ENCODE results near the gene ORAI3. TPM values are rescaled to one million over a fixed set of nuclear protein-coding genes. Genes with fewer than 3 reads are reported as not detected.
A peak's percentile ranks its signal among the peaks of the same experiment; 100 is the strongest.

The ORAI3 gene
- total and polyA plus RNA-seq, 4 donors = 9.1 to 21.7 (median 16.3) TPM

DNA sequence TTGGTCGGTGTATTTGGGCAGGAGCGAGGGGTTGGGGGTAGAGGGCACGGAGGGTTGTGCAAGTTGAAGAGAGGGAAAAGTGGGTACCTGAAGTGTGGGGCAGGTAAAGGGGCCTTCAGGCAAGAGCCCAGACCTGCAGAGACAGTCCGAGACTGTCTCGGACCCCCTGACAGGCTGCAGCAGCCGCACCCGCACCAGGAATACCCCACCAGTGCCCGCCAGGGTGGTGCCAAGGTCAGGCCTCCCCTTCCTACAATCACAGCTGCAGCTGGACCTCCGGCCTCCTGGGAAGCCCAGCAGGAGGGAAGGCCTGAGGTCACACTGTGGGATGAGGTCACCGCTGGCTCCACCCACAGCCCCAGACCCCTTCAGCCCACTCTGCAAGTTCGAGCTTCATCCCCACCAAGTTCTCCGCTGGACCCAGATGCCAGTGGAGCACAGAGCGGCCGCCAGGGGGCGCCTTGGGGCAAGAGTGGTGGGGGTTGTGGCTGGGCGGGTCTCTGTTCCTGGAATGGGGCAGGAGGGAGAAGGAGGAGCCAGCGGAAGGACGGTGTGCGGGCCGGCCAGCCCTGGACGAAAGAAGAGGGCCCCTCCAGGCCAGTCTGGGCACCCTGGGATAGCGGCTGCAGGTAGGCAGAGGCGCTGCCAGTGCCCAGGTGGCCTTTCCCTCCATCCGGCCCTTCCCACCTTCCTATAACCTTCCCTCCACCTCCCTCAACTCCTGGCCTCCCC, 36.0 kb downstream of the ORAI3 start, which contains the start of gene HSD3B7:
HSD3B7 (plus strand) TSS at position 539 of the 732 bp plus-strand sequence. CDS start 452 bp downstream, outside the sequence.
- no peaks in the 10 kb centered on the region for H3K9me3 ChIP-seq (ENCODE audit: control insufficient read depth, low read length)
- H3K27me3 ChIP-seq (ENCODE audit: control insufficient read depth in 1 of 2, insufficient read depth in 2 of 2, low read length in 1 of 2) = no peaks in the 10 kb centered on the region
- 25 to 36% methylated on average over 16 to 24 of the region's 24 CpGs for WGBS, 2 donors
- ATAC-seq (ENCODE audit: low FRiP score) (peak; percentile 94), DNase-seq (peak; percentile 94 to 98)
- intact Hi-C loops (cut with DNase I) = loop anchor here (1.0 to 10.0 kb wide), 7 partner anchors 52 to 882 kb away; partner anchors contain the start of genes VKORC1 (in 1 of the 2), ZNF646 (in 1 of the 2), ZNF668 (in 1 of the 2) and ZNF843 (in 1 of the 2)
- H3K4me3 ChIP-seq (ENCODE audit: low read length in 2 of 2) = peak within 1 kb of the TSS in 1 of 2 donors; percentile 18
- no peak within 1 kb of the TSS for H3K27ac ChIP-seq (ENCODE audit: low read depth in 1 of 2, low read length in 2 of 2)
- no peaks in the 10 kb centered on the region for H3K4me1 ChIP-seq (ENCODE audit: control insufficient read depth in 1 of 2, insufficient read depth in 2 of 2, low read length in 2 of 2)
- peaks cover 0 to 4% of the 10 kb centered on the region in 2 donors for H3K36me3 ChIP-seq (ENCODE audit: control insufficient read depth in 1 of 2, insufficient read depth in 2 of 2, low read length in 1 of 2)

DNA sequence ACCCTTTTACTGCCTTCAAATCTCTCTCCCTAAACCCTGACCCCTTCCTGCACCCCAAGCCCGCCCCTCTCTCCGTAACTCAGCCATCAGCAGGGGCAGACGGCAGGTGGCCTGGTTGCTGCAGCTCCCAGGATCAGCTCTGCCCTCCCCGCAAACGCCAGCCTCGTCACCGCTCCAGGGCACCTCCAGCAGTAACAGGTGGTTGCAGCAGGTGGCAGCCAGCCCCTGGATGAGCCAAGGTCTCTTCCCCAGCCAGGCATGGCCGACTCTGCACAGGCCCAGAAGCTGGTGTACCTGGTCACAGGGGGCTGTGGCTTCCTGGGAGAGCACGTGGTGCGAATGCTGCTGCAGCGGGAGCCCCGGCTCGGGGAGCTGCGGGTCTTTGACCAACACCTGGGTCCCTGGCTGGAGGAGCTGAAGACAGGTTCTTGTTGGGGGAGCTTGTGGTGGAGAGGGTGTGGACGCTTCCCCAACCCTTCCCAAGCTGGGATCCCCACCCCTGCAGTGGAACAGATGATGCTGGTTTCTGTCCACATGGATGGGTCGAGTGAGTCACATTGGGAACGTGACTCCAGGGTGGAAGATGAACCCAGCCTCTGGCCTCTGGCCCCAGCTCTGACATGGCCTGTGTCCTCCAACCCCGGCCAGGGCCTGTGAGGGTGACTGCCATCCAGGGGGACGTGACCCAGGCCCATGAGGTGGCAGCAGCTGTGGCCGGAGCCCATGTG, 36.7 kb downstream of the ORAI3 start:
- no peaks in the 10 kb centered on the region for H3K27me3 ChIP-seq (ENCODE audit: control insufficient read depth in 1 of 2, insufficient read depth in 2 of 2, low read length in 1 of 2)
- WGBS, 2 donors = 46 to 49% methylated on average over 20 of the region's 20 CpGs
- DNase-seq = peak in 1 of 2 donors; percentile 82
- no peaks in the 10 kb centered on the region for H3K9me3 ChIP-seq (ENCODE audit: control insufficient read depth, low read length)
- peak overlapping the region in 1 of 2 donors; percentile 18 for H3K4me3 ChIP-seq (ENCODE audit: low read length in 2 of 2)
- intact Hi-C loops (cut with DNase I) = loop anchor here (1.0 to 10.0 kb wide), 7 partner anchors 52 to 882 kb away; partner anchors contain the start of genes VKORC1 (in 1 of the 2), ZNF646 (in 1 of the 2), ZNF668 (in 1 of the 2) and ZNF843 (in 1 of the 2)
- no peaks in the 10 kb centered on the region for H3K4me1 ChIP-seq (ENCODE audit: control insufficient read depth in 1 of 2, insufficient read depth in 2 of 2, low read length in 2 of 2)
- H3K27ac ChIP-seq (ENCODE audit: low read depth in 1 of 2, low read length in 2 of 2) = no peak overlapping the region
- ATAC-seq (ENCODE audit: low FRiP score) = peak; percentile 20
- H3K36me3 ChIP-seq (ENCODE audit: control insufficient read depth in 1 of 2, insufficient read depth in 2 of 2, low read length in 1 of 2) = peaks cover 0 to 3% of the 10 kb centered on the region in 2 donors

DNA sequence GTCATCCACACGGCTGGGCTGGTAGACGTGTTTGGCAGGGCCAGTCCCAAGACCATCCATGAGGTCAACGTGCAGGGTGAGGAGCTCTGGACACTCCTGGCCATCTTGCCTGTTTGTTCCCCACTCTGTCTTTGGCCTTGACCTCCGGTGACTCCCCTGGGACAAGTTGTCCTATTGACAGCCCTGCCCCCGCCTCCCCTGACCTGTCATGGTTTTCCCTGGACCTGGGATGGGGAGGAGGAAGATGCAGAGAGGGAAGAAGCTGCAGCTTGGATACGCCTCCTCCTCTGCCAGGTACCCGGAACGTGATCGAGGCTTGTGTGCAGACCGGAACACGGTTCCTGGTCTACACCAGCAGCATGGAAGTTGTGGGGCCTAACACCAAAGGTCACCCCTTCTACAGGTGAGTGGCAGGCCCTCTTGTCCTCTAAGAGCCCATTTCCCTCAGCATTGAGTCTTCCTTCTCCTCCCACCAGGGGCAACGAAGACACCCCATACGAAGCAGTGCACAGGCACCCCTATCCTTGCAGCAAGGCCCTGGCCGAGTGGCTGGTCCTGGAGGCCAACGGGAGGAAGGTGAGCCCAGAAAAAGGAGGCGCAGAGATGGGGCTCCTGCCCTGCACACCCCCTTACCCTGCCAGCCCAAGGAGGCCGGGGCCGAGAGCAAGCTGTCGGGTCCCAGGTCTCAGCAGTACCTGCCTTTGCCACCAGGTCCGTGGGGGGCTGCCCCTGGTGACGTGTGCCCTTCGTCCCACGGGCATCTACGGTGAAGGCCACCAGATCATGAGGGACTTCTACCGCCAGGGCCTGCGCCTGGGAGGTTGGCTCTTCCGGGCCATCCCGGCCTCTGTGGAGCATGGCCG, 37.5 kb downstream of the ORAI3 start:
- peak in 1 of 2 donors; percentile 70 for DNase-seq
- WGBS, 2 donors = 91 to 95% methylated on average over 29 of the region's 29 CpGs
- no peak overlapping the region for H3K4me3 ChIP-seq (ENCODE audit: low read length in 2 of 2)
- no peak overlapping the region for H3K27ac ChIP-seq (ENCODE audit: low read depth in 1 of 2, low read length in 2 of 2)
- H3K9me3 ChIP-seq (ENCODE audit: control insufficient read depth, low read length) = no peaks in the 10 kb centered on the region
- H3K27me3 ChIP-seq (ENCODE audit: control insufficient read depth in 1 of 2, insufficient read depth in 2 of 2, low read length in 1 of 2) = no peaks in the 10 kb centered on the region
- no peak for ATAC-seq (ENCODE audit: low FRiP score)
- no peaks in the 10 kb centered on the region for H3K4me1 ChIP-seq (ENCODE audit: control insufficient read depth in 1 of 2, insufficient read depth in 2 of 2, low read length in 2 of 2)
- no peaks in the 10 kb centered on the region for H3K36me3 ChIP-seq (ENCODE audit: control insufficient read depth in 1 of 2, insufficient read depth in 2 of 2, low read length in 1 of 2)
- intact Hi-C loops (cut with DNase I) = loop anchor here (5.0 to 10.0 kb wide), 5 partner anchors 51 to 881 kb away; partner anchors contain the start of genes VKORC1 (in 1 of the 2), ZNF646 (in 1 of the 2) and ZNF668 (in 1 of the 2)

DNA sequence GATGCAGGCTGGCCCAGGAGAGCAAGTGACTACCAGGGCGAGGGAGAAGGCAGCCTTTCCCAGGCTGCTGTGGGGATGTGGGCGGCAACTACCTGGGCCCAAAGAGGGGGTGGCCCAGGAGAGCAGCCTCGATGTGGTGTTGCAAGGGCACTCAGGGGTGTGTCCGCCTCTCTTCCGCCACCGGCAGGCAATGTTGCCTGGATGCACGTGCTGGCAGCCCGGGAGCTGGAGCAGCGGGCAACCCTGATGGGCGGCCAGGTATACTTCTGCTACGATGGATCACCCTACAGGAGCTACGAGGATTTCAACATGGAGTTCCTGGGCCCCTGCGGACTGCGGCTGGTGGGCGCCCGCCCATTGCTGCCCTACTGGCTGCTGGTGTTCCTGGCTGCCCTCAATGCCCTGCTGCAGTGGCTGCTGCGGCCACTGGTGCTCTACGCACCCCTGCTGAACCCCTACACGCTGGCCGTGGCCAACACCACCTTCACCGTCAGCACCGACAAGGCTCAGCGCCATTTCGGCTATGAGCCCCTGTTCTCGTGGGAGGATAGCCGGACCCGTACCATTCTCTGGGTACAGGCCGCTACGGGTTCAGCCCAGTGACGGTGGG, 38.8 kb downstream of the ORAI3 start:
- intact Hi-C loops (cut with DNase I) = loop anchor here (5.0 to 10.0 kb wide), 5 partner anchors 50 to 880 kb away; partner anchors contain the start of genes VKORC1 (in 1 of the 2), ZNF646 (in 1 of the 2) and ZNF668 (in 1 of the 2)
- Histone ChIP-seq H3K4me1 (ENCODE audit: control insufficient read depth in 1 of 2, insufficient read depth in 2 of 2, low read length in 2 of 2) (no peaks in the 10 kb centered on the region), H3K36me3 (ENCODE audit: control insufficient read depth in 1 of 2, insufficient read depth in 2 of 2, low read length in 1 of 2) (no peaks in the 10 kb centered on the region), H3K27ac (ENCODE audit: low read depth in 1 of 2, low read length in 2 of 2) (no peak overlapping the region), H3K4me3 (ENCODE audit: low read length in 2 of 2) (no peak overlapping the region), H3K27me3 (ENCODE audit: control insufficient read depth in 1 of 2, insufficient read depth in 2 of 2, low read length in 1 of 2) (no peaks in the 10 kb centered on the region), H3K9me3 (ENCODE audit: control insufficient read depth, low read length) (no peaks in the 10 kb centered on the region)
- ATAC-seq (ENCODE audit: low FRiP score) (no peak), DNase-seq (no peak)
- 94% methylated on average over 30 of the region's 30 CpGs for WGBS, 2 donors

DNA sequence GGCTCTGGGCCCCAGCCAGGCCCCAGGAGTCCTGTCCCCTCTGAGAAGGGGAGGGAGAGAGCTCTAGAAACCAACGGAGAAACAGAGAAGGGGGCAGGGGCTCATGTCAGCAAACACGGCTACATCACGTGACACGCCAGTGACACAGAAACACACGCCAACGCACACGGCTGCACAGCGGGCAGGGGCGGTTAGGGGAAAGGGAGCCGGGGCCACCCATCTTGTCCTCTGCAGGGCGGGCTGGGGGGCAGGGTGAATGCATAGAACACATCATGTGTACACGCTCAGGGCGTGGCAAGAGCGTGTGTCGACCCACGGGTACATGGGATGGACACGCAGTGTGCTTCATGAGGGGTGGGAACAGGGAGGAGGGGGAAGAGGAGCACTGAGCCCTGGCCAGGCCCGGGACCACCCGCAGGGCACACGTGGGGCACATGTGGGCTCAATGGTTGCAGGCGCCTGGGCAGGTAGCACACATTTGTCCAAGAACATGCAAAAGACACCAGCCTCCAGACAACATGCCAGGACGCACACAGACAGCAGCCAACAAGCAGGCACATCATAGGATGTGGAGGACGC, 40.7 kb downstream of the ORAI3 start:
- 83 to 87% methylated on average over 23 of the region's 23 CpGs for WGBS, 2 donors
- ATAC-seq (ENCODE audit: low FRiP score) = no peak
- intact Hi-C loops (cut with DNase I) = loop anchor here (5.0 to 10.0 kb wide), 5 partner anchors 48 to 878 kb away; partner anchors contain the start of genes VKORC1 (in 1 of the 2), ZNF646 (in 1 of the 2) and ZNF668 (in 1 of the 2)

DNA sequence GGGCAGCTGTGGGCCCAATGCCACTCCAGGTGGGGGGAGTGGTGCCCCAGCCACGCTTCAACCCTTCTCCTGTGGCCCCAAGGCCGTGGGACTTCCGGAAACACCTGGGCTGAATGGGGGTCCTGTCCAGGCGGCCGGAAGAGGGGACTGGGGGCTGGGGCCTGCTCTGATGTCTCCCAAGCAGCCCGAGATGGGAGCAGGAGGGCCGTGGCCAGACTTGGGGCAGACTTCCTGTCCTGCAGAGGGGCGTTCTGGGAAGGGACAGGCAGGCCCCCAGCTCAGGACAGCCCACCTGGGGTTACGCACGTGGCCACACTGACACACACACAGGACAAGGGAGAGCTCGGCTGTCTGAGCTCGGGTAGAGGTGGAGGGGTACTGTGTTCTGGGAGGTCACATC, 41.2 kb downstream of the ORAI3 start:
- DNase-seq (peak in 1 of 2 donors; percentile 71), ATAC-seq (ENCODE audit: low FRiP score) (no peak)
- Histone ChIP-seq H3K4me1 (ENCODE audit: control insufficient read depth in 1 of 2, insufficient read depth in 2 of 2, low read length in 2 of 2) (no peaks in the 10 kb centered on the region), H3K36me3 (ENCODE audit: control insufficient read depth in 1 of 2, insufficient read depth in 2 of 2, low read length in 1 of 2) (no peaks in the 10 kb centered on the region), H3K4me3 (ENCODE audit: low read length in 2 of 2) (no peak overlapping the region), H3K9me3 (ENCODE audit: control insufficient read depth, low read length) (no peaks in the 10 kb centered on the region), H3K27me3 (ENCODE audit: control insufficient read depth in 1 of 2, insufficient read depth in 2 of 2, low read length in 1 of 2) (no peaks in the 10 kb centered on the region), H3K27ac (ENCODE audit: low read depth in 1 of 2, low read length in 2 of 2) (no peak overlapping the region)
- 73 to 75% methylated on average over 12 of the region's 12 CpGs for whole genome bisulfite sequencing, 2 donors
- intact Hi-C loops (cut with DNase I) = no loop called here

More for the DNA sequence above, 40.7 kb downstream of the ORAI3 start:
- no peaks in the 10 kb centered on the region for H3K9me3 ChIP-seq (ENCODE audit: control insufficient read depth, low read length)
- DNase-seq = peak in 1 of 2 donors; percentile 64
- H3K27ac ChIP-seq (ENCODE audit: low read depth in 1 of 2, low read length in 2 of 2) = no peak overlapping the region
- no peaks in the 10 kb centered on the region for H3K27me3 ChIP-seq (ENCODE audit: control insufficient read depth in 1 of 2, insufficient read depth in 2 of 2, low read length in 1 of 2)
- H3K4me3 ChIP-seq (ENCODE audit: low read length in 2 of 2) = no peak overlapping the region
- no peaks in the 10 kb centered on the region for H3K36me3 ChIP-seq (ENCODE audit: control insufficient read depth in 1 of 2, insufficient read depth in 2 of 2, low read length in 1 of 2)
- no peaks in the 10 kb centered on the region for H3K4me1 ChIP-seq (ENCODE audit: control insufficient read depth in 1 of 2, insufficient read depth in 2 of 2, low read length in 2 of 2)

DNA sequence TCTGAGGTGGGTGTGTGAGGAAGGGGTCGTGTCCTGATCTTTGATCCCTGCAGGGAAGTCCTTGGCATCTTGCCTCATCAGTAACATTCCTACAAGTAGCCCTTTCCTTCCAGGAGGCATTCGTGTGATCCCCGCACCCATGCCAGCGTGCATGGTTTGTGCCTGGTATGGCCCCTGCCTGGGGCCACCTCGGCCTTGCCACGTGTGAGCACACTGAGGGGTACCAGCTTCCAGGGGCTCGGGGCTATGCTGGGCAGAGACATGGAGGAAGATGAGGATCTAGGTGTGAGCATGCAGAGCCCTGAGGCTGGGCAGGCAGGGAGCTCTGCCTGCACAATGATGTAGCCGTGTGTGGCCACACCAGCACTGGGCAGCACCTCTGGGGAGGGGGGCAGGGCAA, 42.2 kb downstream of the ORAI3 start:
- Histone ChIP-seq H3K27ac (ENCODE audit: low read depth in 1 of 2, low read length in 2 of 2) (no peak overlapping the region), H3K9me3 (ENCODE audit: control insufficient read depth, low read length) (no peaks in the 10 kb centered on the region), H3K4me3 (ENCODE audit: low read length in 2 of 2) (no peak overlapping the region), H3K27me3 (ENCODE audit: control insufficient read depth in 1 of 2, insufficient read depth in 2 of 2, low read length in 1 of 2) (no peaks in the 10 kb centered on the region), H3K36me3 (ENCODE audit: control insufficient read depth in 1 of 2, insufficient read depth in 2 of 2, low read length in 1 of 2) (no peaks in the 10 kb centered on the region), H3K4me1 (ENCODE audit: control insufficient read depth in 1 of 2, insufficient read depth in 2 of 2, low read length in 2 of 2) (no peaks in the 10 kb centered on the region)
- intact Hi-C loops (cut with DNase I) = no loop called here
- ATAC-seq (ENCODE audit: low FRiP score) = no peak
- peak in 1 of 2 donors; percentile 68 for DNase-seq
- WGBS, 2 donors = 76 to 79% methylated on average over 8 of the region's 8 CpGs
